ENCODE results near the gene PRR19. TPM values are rescaled to one million over a fixed set of nuclear protein-coding genes. Genes with fewer than 3 reads are reported as not detected.

PRR19 gene
- total RNA-seq, 1 experiment from 2014 or later: 3.2 TPM

DNA sequence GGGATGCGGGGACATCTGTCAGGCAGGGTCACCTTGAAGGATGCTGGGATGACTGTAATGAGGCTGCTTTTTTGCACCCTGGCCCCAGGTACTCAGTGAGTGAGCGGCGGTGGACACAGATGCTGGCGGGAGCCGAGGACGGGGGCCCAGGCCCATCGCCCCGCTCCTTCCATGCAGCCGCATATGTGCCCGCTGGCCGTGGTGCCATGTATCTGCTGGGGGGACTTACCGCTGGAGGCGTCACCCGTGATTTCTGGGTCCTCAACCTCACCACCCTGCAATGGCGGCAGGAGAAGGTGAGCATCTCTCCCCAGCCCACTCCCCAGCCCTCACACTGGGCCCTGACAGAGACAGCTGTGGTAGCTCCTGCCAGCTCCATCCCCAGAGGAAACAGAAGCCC, 54.8 kb downstream of the PRR19 start:
- H3K27me3 Mint-ChIP-seq (ENCODE audit: low read depth): no peaks in the 10 kb centered on the region
- Histone ChIP-seq H3K4me1 (ENCODE audit: insufficient read depth, low read length) (no peaks in the 10 kb centered on the region), H3K56ac (ENCODE audit: insufficient read length, low read depth, low read length) (no peak overlapping the region), H3K9ac (ENCODE audit: extremely low read depth, insufficient read length, low read length) (no peak overlapping the region), H2BK120ac (ENCODE audit: low read depth, low read length, poor library complexity, severe bottlenecking) (no peak overlapping the region), H3K4me2 (ENCODE audit: insufficient read depth, insufficient read length, low read length) (no peak overlapping the region), H2AFZ (ENCODE audit: low read length) (no peak overlapping the region), H2BK20ac (ENCODE audit: low read depth, low read length, poor library complexity, severe bottlenecking) (no peak overlapping the region), H3K9me3 (ENCODE audit: control insufficient read depth, low read depth, low read length) (no peaks in the 10 kb centered on the region), H4K20me1 (ENCODE audit: control insufficient read depth, insufficient read depth, insufficient read length) (no peaks in the 10 kb centered on the region), H2AK5ac (ENCODE audit: insufficient read length, low read length) (no peak overlapping the region), H4K5ac (ENCODE audit: insufficient read length, low read depth, low read length) (no peak overlapping the region), H3K79me1 (ENCODE audit: insufficient read depth, low read depth, low read length, poor library complexity, severe bottlenecking) (no peaks in the 10 kb centered on the region), H3K18ac (ENCODE audit: insufficient read length, low read depth, low read length) (no peak overlapping the region), H3K23ac (ENCODE audit: insufficient read length, low read depth, low read length) (no peak overlapping the region), H2BK15ac (ENCODE audit: low read depth, low read length) (no peak overlapping the region), H3K23me2 (ENCODE audit: insufficient read length, low read depth, low read length, poor library complexity, severe bottlenecking) (no peaks in the 10 kb centered on the region), H3K14ac (ENCODE audit: insufficient read depth, low read length) (no peak overlapping the region), H3T11ph (ENCODE audit: low read length) (no peak overlapping the region), H3K79me2 (ENCODE audit: insufficient read depth, low read length) (no peaks in the 10 kb centered on the region), H4K8ac (replicated peaks; ENCODE audit: insufficient read length, low read depth, low read length) (no peak overlapping the region), H4K91ac (ENCODE audit: insufficient read length, low read depth, low read length) (no peak overlapping the region), H2BK5ac (ENCODE audit: insufficient read length, low read length) (no peak overlapping the region), H3K27ac (ENCODE audit: insufficient read length, low read depth, low read length) (no peak overlapping the region), H3K4ac (ENCODE audit: low read depth, low read length) (no peak overlapping the region), H3K27me3 (ENCODE audit: insufficient read depth, low read length) (no peaks in the 10 kb centered on the region), H2BK12ac (ENCODE audit: insufficient read length, low read depth, low read length) (no peak overlapping the region)
- TF ChIP-seq, protein P1, sequence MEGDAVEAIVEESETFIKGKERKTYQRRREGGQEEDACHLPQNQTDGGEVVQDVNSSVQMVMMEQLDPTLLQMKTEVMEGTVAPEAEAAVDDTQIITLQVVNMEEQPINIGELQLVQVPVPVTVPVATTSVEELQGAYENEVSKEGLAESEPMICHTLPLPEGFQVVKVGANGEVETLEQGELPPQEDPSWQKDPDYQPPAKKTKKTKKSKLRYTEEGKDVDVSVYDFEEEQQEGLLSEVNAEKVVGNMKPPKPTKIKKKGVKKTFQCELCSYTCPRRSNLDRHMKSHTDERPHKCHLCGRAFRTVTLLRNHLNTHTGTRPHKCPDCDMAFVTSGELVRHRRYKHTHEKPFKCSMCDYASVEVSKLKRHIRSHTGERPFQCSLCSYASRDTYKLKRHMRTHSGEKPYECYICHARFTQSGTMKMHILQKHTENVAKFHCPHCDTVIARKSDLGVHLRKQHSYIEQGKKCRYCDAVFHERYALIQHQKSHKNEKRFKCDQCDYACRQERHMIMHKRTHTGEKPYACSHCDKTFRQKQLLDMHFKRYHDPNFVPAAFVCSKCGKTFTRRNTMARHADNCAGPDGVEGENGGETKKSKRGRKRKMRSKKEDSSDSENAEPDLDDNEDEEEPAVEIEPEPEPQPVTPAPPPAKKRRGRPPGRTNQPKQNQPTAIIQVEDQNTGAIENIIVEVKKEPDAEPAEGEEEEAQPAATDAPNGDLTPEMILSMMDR (conservative IDR thresholded peaks at IDR 0.05): no peak
- H3K36me3 Mint-ChIP-seq (ENCODE audit: insufficient read depth in 1 of 3, low read depth in 3 of 3): peaks cover 2 to 36% (median 31%) of the 10 kb centered on the region in 3 experiments; a peak in 6 of 7 replicates
- peaks cover 3 to 17% of the 10 kb centered on the region in 2 experiments for H3K4me1 Mint-ChIP-seq
- no peak overlapping the region for H3K27ac Mint-ChIP-seq
- no peak overlapping the region for H3K4me3 Mint-ChIP-seq
- DNase-seq: no peak
- WGBS (ENCODE audit: extremely low coverage, insufficient read length, low lambda C conversion rate): no CpG with 5 or more reads among the region's 15 CpGs
- H3K9me3 Mint-ChIP-seq: no peaks in the 10 kb centered on the region; a peak in 1 of 5 replicates
